Panc1 (cell line): ENCODE measurements around the gene FAM53B. TPM values are rescaled to one million over a fixed set of nuclear protein-coding genes. Genes with fewer than 3 reads are reported as not detected.

ENCODE experiments used
- ATAC-seq: fragments of 200-7000 bp; cut with Tn5 transposase; 2 replicates; pipeline ENCODE4 v1.9.1; 2020; ENCODE audit warnings: mild to moderate bottlenecking, moderate library complexity
- BruUV-seq: library from RNA; stranded (reverse); fragments of 400-500 nt; replicated peaks from 2 replicates; lab custom pipeline; 2021; lab: Mats Ljungman, UMichigan
- CTCF ChIA-PET: fragments of 300-600 bp; sonication (Branson Sonifier 250); formaldehyde crosslinking; loops from one replicate; lab custom pipeline; 2022; ENCODE audit warnings: antibody characterized with exemption; lab: Charles Lee
- POLR2A ChIA-PET: fragments of 300-600 bp; sonication (Branson Sonifier 250); formaldehyde crosslinking; loops from one replicate; lab custom pipeline; 2022; ENCODE audit warnings: antibody characterized with exemption; lab: Charles Lee
- DNase-seq: peaks from one replicate; pipeline ENCODE4 v3.0.0-alpha.2; 2010; ENCODE audit warnings: low read depth, low spot score
- H3K27ac ChIP-seq: 2 replicates; pipeline ENCODE4 v1.5.1; 2011; ENCODE audit warnings: mild to moderate bottlenecking, low read length, inconsistent platforms
- H3K27me3 ChIP-seq: fragments of 200-500 bp; sonication (Bioruptor generic); 2 replicates; pipeline ENCODE4 v1.6.0; 2014; ENCODE audit warnings: low read length, inconsistent platforms; ENCODE audit not compliant: control insufficient read depth, insufficient read depth
- H3K36me3 ChIP-seq: fragments of 200-500 bp; sonication (Bioruptor generic); 2 replicates; pipeline ENCODE4 v1.5.1; 2014; ENCODE audit warnings: inconsistent platforms, mild to moderate bottlenecking, low read length, moderate library complexity; ENCODE audit not compliant: control insufficient read depth, insufficient read depth
- H3K4me1 ChIP-seq: 2 replicates; pipeline ENCODE4 v1.5.1; 2011; ENCODE audit warnings: inconsistent platforms, mild to moderate bottlenecking, low read length, moderate library complexity; ENCODE audit not compliant: control insufficient read depth, insufficient read depth
- H3K4me3 ChIP-seq, 2 experiments: 2 replicates each; pipeline ENCODE4 v1.5.1; 2011 to 2012; ENCODE audit warnings: low read depth in 2 of 2, low read length in 2 of 2, mild to moderate bottlenecking in 2 of 2, inconsistent platforms in 1 of 2, moderate library complexity in 1 of 2
- H3K9me3 ChIP-seq: fragments of 200-500 bp; sonication (Bioruptor generic); 2 replicates; pipeline ENCODE4 v1.5.1; 2014; ENCODE audit warnings: low read depth, mild to moderate bottlenecking, inconsistent platforms, low read length, moderate library complexity; ENCODE audit not compliant: control insufficient read depth, insufficient read depth
- POLR2AphosphoS5 ChIP-seq: IDR thresholded peaks from 2 replicates; pipeline ENCODE4 v1.6.1; 2012; ENCODE audit warnings: mild to moderate bottlenecking, low read depth, low read length, moderate library complexity
- SIN3A ChIP-seq: IDR thresholded peaks from 2 replicates; pipeline ENCODE4 v1.6.1; 2012; ENCODE audit warnings: low read depth, mild to moderate bottlenecking, low read length, moderate library complexity, borderline replicate concordance; ENCODE audit not compliant: insufficient read depth
- TCF7L2 ChIP-seq: IDR thresholded peaks from 2 replicates; pipeline ENCODE4 v1.6.1; 2011; ENCODE audit warnings: mild to moderate bottlenecking, low read depth, low read length, inconsistent platforms
- in situ Hi-C: cut with HindIII; loops from 2 replicates; pipeline ENCODE4 v1.10.0; 2016; ENCODE audit warnings: low sequenced_read_pairs, low pct_unique_long_range_greater_than_20kb
- intact Hi-C: fragments of 100-400 bp; cut with micrococcal nuclease; formaldehyde crosslinking; loops from one replicate; pipeline ENCODE4 v1.10.0; 2022; ENCODE audit not compliant: unreplicated experiment
- total RNA-seq: library from RNA; stranded (reverse); gene quantifications from one replicate; pipeline ENCODE4 v1.2.1, GENCODE V29; 2021; ENCODE audit not compliant: unreplicated experiment
- TF ChIP-seq, protein P1 (sequence below), 2 experiments: IDR thresholded peaks; 2 replicates each; pipeline ENCODE4 v1.6.1; 2011 to 2012; ENCODE audit warnings: low read depth in 2 of 2, control low read depth in 1 of 2, low read length in 1 of 2, mild to moderate bottlenecking in 1 of 2, moderate library complexity in 1 of 2; ENCODE audit not compliant: insufficient read depth in 1 of 2
- TF ChIP-seq, protein P2 (sequence below): fragments of 450-650 bp; IDR thresholded peaks from 2 replicates; pipeline ENCODE4 v1.5.1; 2017; ENCODE audit warnings: mild to moderate bottlenecking

The FAM53B gene
- total RNA-seq, 1 experiment from 2014 or later, result 42.5 TPM

DNA sequence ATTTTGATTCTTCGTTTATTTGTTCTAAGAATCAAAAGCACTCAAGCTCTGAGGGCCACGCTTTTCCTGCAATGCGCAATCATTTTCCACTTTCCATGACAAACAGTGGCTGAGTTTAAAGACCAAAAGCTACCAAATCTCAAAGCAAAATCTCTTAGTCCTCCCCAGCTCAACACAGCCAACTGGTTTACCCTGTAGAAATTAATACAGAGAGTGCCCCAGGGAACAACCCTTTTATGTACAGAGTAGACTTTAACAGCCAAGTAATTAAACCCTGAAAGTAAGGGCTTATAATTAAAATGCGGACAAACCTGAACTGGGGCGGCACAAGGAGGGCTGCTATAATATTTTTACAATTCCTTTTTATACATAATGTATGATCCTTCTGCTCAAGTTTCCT is 53.2 kb downstream of the FAM53B start:
- BruUV-seq, result no TSS peak
- H3K9me3 ChIP-seq, result no peaks in the 10 kb centered on the region
- ATAC-seq, result no peak
- TF ChIP-seq TCF7L2 (no peak), POLR2AphosphoS5 (no peak), SIN3A (no peak)
- TF ChIP-seq, protein P1, sequence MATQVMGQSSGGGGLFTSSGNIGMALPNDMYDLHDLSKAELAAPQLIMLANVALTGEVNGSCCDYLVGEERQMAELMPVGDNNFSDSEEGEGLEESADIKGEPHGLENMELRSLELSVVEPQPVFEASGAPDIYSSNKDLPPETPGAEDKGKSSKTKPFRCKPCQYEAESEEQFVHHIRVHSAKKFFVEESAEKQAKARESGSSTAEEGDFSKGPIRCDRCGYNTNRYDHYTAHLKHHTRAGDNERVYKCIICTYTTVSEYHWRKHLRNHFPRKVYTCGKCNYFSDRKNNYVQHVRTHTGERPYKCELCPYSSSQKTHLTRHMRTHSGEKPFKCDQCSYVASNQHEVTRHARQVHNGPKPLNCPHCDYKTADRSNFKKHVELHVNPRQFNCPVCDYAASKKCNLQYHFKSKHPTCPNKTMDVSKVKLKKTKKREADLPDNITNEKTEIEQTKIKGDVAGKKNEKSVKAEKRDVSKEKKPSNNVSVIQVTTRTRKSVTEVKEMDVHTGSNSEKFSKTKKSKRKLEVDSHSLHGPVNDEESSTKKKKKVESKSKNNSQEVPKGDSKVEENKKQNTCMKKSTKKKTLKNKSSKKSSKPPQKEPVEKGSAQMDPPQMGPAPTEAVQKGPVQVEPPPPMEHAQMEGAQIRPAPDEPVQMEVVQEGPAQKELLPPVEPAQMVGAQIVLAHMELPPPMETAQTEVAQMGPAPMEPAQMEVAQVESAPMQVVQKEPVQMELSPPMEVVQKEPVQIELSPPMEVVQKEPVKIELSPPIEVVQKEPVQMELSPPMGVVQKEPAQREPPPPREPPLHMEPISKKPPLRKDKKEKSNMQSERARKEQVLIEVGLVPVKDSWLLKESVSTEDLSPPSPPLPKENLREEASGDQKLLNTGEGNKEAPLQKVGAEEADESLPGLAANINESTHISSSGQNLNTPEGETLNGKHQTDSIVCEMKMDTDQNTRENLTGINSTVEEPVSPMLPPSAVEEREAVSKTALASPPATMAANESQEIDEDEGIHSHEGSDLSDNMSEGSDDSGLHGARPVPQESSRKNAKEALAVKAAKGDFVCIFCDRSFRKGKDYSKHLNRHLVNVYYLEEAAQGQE (IDR thresholded peaks at IDR 0.05; ENCODE audit: insufficient read depth in 1 of 2, low read depth in 2 of 2, low read length in 1 of 2), result no peak
- TF ChIP-seq, protein P2, sequence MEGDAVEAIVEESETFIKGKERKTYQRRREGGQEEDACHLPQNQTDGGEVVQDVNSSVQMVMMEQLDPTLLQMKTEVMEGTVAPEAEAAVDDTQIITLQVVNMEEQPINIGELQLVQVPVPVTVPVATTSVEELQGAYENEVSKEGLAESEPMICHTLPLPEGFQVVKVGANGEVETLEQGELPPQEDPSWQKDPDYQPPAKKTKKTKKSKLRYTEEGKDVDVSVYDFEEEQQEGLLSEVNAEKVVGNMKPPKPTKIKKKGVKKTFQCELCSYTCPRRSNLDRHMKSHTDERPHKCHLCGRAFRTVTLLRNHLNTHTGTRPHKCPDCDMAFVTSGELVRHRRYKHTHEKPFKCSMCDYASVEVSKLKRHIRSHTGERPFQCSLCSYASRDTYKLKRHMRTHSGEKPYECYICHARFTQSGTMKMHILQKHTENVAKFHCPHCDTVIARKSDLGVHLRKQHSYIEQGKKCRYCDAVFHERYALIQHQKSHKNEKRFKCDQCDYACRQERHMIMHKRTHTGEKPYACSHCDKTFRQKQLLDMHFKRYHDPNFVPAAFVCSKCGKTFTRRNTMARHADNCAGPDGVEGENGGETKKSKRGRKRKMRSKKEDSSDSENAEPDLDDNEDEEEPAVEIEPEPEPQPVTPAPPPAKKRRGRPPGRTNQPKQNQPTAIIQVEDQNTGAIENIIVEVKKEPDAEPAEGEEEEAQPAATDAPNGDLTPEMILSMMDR, result no peak
- in situ Hi-C loops (no loop called here), intact Hi-C loops (no loop called here)
- no peaks in the 10 kb centered on the region for H3K27me3 ChIP-seq
- no peak for DNase-seq
- no peaks in the 10 kb centered on the region for H3K4me1 ChIP-seq
- no peaks in the 10 kb centered on the region for H3K36me3 ChIP-seq
- ChIA-PET POLR2A (no interaction called here), CTCF (interaction anchor here (0.6 kb wide), 1 partner anchor 152 kb away, joined by 5 read pairs; no protein-coding TSS in a partner anchor)
- H3K27ac ChIP-seq, result no peak overlapping the region
- no peak overlapping the region for H3K4me3 ChIP-seq

DNA sequence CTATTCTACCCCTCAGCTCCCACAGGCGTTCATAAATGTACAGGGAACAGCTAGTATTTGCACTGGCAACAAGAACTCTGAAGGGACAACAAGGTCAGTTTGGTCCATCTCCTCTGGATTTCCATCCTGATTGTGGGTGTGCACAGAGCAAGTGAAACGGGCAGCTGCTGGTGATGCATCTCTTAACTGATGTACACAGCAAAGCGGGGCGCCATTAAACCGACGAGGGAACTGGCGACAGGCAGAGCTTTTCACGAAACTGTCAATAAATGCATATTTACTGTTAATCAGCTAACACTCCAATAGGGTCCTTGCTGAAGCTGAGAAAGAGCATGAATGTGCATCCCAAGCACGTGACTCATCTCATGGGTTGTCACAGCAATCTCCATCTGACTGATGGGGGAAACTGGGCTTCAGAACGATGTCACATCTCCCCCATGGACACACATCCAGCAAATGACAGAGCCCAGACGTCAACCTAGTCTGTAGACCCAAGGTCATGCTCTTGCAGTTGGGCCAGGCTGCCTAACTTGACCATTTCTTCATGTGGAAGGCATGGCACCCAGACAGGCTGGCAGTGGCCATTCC is 54.2 kb downstream of the FAM53B start:
- H3K4me1 ChIP-seq, result no peaks in the 10 kb centered on the region
- TF ChIP-seq POLR2AphosphoS5 (no peak), TCF7L2 (no peak), SIN3A (no peak)
- TF ChIP-seq, protein P1 (IDR thresholded peaks at IDR 0.05; ENCODE audit: insufficient read depth in 1 of 2, low read depth in 2 of 2, low read length in 1 of 2), result no peak
- TF ChIP-seq, protein P2, result no peak
- no peak for DNase-seq
- H3K36me3 ChIP-seq, result 0 out of 2 replicates have a peak, but pooled peaks cover 2% of the 10 kb centered on the region
- ChIA-PET CTCF (no interaction called here), POLR2A (no interaction called here)
- no peak overlapping the region for H3K4me3 ChIP-seq
- no peaks in the 10 kb centered on the region for H3K9me3 ChIP-seq
- H3K27ac ChIP-seq, result no peak overlapping the region
- BruUV-seq, result no TSS peak
- in situ Hi-C loops (no loop called here), intact Hi-C loops (no loop called here)
- H3K27me3 ChIP-seq, result no peaks in the 10 kb centered on the region
- no peak for ATAC-seq
